ENCODE data around the gene CDH23. TPM values are rescaled to one million over a fixed set of nuclear protein-coding genes. Genes with fewer than 3 reads are reported as not detected.

The CDH23 gene
- polyA plus RNA-seq, 2 of the 4 experiments (the other 2 are of a cell fraction): 1.1 to 2.3 TPM

DNA sequence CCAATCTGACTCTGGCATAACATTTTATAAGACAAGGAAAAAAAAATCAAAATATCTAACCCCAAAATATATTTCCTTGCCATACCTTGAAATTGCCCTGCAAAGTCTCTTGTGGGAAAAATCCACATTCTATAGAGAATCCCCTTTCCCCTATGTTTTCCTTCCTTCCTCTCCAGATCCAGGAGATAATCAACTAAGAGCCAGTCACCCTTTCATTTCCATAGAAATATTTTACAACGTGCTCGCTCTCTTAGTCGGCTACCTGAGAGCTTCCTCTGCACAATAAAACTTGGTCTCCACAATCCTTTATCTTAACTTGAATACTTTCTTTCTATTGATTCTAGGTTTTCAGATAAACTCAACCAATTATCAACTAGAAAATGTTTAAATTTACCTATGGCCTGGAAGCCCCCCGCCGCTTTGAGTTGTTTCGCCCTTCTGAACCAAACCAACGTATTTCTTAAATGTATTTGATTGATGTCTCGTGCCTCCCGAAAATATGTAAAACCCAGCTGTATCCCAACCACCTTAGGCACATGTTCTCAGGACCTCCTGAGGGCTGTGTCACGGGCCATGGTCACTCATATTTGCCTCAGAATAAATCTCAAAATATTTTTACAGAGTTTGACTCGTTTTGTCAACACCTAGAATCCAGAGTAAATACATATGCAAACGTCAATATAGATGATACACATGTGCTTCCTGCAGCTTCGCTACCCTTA is 453.5 kb downstream of the CDH23 start:
- peak overlapping the region; percentile 67 for H3K4me2 ChIP-seq
- no peak for FAIRE-seq
- H3K9me3 ChIP-seq: no peaks in the 10 kb centered on the region
- CTCF ChIA-PET: interaction anchor here (1.0 to 2.2 kb wide), 10 partner anchors 10 to 536 kb away, joined by 3 to 12 read pairs (median 4); no protein-coding TSS in a partner anchor
- DNase-seq (ENCODE audit: low read depth in 1 of 2, low spot score in 1 of 2): no peak
- ATAC-seq: no peak
- peaks cover 37% of the 10 kb centered on the region for H3K4me1 ChIP-seq
- TF ChIP-seq NR3C1 (IDR thresholded peaks at IDR 0.05) (no peak), SMC3 (IDR thresholded peaks at IDR 0.05) (no peak), RFX5 (IDR thresholded peaks at IDR 0.05) (no peak), GATA3 (IDR thresholded peaks at IDR 0.05; ENCODE audit: borderline replicate concordance) (no peak), RNF2 (IDR thresholded peaks at IDR 0.05; ENCODE audit: borderline replicate concordance, low read depth) (no peak), KDM1A (IDR thresholded peaks at IDR 0.05; ENCODE audit: low read depth) (no peak), KDM5A (IDR thresholded peaks at IDR 0.05) (no peak), HOXB13 (CRISPR knock-in tag; IDR thresholded peaks at IDR 0.05; ENCODE audit: low read depth) (no peak), JUNB (IDR thresholded peaks at IDR 0.05) (no peak; the same call in 1 of the 2 replicates), RARB (CRISPR knock-in tag; IDR thresholded peaks at IDR 0.05) (no peak), MAZ (IDR thresholded peaks at IDR 0.05; ENCODE audit: borderline replicate concordance, low read depth, low read length) (no peak)
- TF ChIP-seq, protein P1, sequence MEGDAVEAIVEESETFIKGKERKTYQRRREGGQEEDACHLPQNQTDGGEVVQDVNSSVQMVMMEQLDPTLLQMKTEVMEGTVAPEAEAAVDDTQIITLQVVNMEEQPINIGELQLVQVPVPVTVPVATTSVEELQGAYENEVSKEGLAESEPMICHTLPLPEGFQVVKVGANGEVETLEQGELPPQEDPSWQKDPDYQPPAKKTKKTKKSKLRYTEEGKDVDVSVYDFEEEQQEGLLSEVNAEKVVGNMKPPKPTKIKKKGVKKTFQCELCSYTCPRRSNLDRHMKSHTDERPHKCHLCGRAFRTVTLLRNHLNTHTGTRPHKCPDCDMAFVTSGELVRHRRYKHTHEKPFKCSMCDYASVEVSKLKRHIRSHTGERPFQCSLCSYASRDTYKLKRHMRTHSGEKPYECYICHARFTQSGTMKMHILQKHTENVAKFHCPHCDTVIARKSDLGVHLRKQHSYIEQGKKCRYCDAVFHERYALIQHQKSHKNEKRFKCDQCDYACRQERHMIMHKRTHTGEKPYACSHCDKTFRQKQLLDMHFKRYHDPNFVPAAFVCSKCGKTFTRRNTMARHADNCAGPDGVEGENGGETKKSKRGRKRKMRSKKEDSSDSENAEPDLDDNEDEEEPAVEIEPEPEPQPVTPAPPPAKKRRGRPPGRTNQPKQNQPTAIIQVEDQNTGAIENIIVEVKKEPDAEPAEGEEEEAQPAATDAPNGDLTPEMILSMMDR (IDR thresholded peaks at IDR 0.05): no peak
- TF ChIP-seq, protein P2, sequence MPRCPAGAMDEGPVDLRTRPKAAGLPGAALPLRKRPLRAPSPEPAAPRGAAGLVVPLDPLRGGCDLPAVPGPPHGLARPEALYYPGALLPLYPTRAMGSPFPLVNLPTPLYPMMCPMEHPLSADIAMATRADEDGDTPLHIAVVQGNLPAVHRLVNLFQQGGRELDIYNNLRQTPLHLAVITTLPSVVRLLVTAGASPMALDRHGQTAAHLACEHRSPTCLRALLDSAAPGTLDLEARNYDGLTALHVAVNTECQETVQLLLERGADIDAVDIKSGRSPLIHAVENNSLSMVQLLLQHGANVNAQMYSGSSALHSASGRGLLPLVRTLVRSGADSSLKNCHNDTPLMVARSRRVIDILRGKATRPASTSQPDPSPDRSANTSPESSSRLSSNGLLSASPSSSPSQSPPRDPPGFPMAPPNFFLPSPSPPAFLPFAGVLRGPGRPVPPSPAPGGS (IDR thresholded peaks at IDR 0.05): no peak
- TF ChIP-seq, protein P3, sequence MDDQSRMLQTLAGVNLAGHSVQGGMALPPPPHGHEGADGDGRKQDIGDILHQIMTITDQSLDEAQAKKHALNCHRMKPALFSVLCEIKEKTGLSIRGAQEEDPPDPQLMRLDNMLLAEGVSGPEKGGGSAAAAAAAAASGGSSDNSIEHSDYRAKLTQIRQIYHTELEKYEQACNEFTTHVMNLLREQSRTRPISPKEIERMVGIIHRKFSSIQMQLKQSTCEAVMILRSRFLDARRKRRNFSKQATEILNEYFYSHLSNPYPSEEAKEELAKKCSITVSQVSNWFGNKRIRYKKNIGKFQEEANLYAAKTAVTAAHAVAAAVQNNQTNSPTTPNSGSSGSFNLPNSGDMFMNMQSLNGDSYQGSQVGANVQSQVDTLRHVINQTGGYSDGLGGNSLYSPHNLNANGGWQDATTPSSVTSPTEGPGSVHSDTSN (IDR thresholded peaks at IDR 0.05): no peak
- TF ChIP-seq, protein P4, sequence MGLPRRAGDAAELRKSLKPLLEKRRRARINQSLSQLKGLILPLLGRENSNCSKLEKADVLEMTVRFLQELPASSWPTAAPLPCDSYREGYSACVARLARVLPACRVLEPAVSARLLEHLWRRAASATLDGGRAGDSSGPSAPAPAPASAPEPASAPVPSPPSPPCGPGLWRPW (IDR thresholded peaks at IDR 0.05): no peak
- H3K27ac ChIP-seq: peak overlapping the region; percentile 92 to 97
- peak overlapping the region; percentile 76 for H3K4me3 ChIP-seq
- POLR2A ChIA-PET: interaction anchor here (1.5 to 3.5 kb wide), 8 partner anchors 10 to 83 kb away, joined by 5 to 89 read pairs (median 12); partner anchors contain the start of gene VSIR
- WGBS (ENCODE audit: missing lambda C conversion rate): 7% methylated on average over 13 of the region's 13 CpGs

DNA sequence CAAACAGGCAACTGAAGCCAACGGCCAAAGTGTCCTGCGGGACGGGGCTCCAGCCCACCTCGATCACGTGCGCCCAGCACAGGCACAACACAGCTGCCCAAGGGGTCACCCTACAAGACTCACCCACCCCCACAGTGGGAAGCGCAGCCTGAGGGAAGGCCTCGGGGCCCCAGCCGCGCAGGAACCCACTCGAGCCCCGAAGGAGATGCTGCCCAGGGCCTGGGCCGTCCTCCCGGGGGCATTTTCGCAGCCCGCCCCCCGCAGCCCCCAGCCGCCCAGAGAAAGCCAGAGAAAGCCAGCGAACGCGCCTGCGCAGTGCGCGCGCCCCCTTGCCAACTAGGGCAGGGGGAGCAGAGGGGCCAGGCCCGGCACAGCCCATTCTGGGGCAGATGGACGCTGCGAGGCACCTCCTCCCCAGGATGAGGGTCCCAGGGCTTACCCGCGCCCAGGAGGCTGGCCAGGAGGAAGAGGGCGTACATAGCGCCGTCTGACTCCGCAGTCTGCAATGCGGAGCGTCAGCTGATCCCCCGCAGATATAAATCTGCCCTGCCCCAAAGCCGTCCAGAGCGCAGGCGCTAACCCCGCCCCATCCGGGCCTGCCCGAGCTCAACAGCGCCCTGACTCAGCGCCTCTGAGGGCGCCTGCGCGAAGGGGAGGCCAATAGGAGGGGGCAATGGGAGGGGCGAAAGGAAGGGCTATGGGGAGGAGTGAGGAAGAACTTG is 454.2 kb downstream of the CDH23 start, which contains the start of gene PSAP:
TSS of gene PSAP (minus strand) at position 509 of the 722 bp plus-strand sequence. CDS start at position 479, 30 bp downstream.
- CTCF ChIA-PET: interaction anchor here (0.9 to 2.2 kb wide), 12 partner anchors 9 to 537 kb away, joined by 3 to 12 read pairs (median 4); no protein-coding TSS in a partner anchor
- TF ChIP-seq MAZ (IDR thresholded peaks at IDR 0.05; ENCODE audit: borderline replicate concordance, low read depth, low read length) (no peak), JUNB (IDR thresholded peaks at IDR 0.05) (no peak; the same call in 1 of the 2 replicates), CHD2 (IDR thresholded peaks at IDR 0.05; ENCODE audit: low read length, partially characterized antibody) (no peak), NPAS2 (CRISPR knock-in tag; IDR thresholded peaks at IDR 0.05; ENCODE audit: borderline replicate concordance) (no peak), RAD21 (conservative IDR thresholded peaks at IDR 0.05 in 1 of 2, IDR thresholded peaks at IDR 0.05 in 1 of 2) (no peak; a peak in 1 of 5 replicates), POLR2AphosphoS2 (conservative IDR thresholded peaks at IDR 0.05; ENCODE audit: low read length) (no peak), PHF8 (IDR thresholded peaks at IDR 0.05; ENCODE audit: borderline replicate concordance, low read depth) (peak; percentile 82), EHF (CRISPR knock-in tag; IDR thresholded peaks at IDR 0.05) (no peak), ZC3H11A (IDR thresholded peaks at IDR 0.05) (no peak), NR3C1 (IDR thresholded peaks at IDR 0.05) (no peak), GATA3 (IDR thresholded peaks at IDR 0.05; ENCODE audit: borderline replicate concordance) (peak; percentile 84), CBX8 (IDR thresholded peaks at IDR 0.05) (no peak), POLR2A (IDR thresholded peaks at IDR 0.05; ENCODE audit: low read length) (peak; percentile 96), HDAC2 (IDR thresholded peaks at IDR 0.05) (no peak)
- TF ChIP-seq, protein P5, sequence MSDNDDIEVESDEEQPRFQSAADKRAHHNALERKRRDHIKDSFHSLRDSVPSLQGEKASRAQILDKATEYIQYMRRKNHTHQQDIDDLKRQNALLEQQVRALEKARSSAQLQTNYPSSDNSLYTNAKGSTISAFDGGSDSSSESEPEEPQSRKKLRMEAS (IDR thresholded peaks at IDR 0.05): peak; percentile 68
- TF ChIP-seq, protein P6, sequence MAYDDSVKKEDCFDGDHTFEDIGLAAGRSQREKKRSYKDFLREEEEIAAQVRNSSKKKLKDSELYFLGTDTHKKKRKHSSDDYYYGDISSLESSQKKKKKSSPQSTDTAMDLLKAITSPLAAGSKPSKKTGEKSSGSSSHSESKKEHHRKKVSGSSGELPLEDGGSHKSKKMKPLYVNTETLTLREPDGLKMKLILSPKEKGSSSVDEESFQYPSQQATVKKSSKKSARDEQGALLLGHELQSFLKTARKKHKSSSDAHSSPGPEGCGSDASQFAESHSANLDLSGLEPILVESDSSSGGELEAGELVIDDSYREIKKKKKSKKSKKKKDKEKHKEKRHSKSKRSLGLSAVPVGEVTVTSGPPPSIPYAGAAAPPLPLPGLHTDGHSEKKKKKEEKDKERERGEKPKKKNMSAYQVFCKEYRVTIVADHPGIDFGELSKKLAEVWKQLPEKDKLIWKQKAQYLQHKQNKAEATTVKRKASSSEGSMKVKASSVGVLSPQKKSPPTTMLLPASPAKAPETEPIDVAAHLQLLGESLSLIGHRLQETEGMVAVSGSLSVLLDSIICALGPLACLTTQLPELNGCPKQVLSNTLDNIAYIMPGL (CRISPR knock-in tag; IDR thresholded peaks at IDR 0.05; ENCODE audit: borderline replicate concordance): no peak
- TF ChIP-seq, protein P3 (IDR thresholded peaks at IDR 0.05): peak; percentile 89

More for the DNA sequence above, 454.2 kb downstream of the CDH23 start, which contains the start of gene PSAP:
- POLR2A ChIA-PET: interaction anchor here (0.6 to 3.5 kb wide), 24 partner anchors 9 to 124 kb away, joined by 3 to 89 read pairs (median 5); partner anchors contain the start of gene VSIR
- Histone ChIP-seq H3K27ac (peak within 1 kb of the TSS; percentile 92 to 97), H3K4me3 (peak within 1 kb of the TSS; percentile 76), H3K4me1 (peaks cover 33% of the 10 kb centered on the region), H3K4me2 (peak within 1 kb of the TSS; percentile 75), H3K9me3 (no peaks in the 10 kb centered on the region)
- 0% methylated on average over 6 of the region's 49 CpGs for WGBS (ENCODE audit: missing lambda C conversion rate)
- peak; percentile 95 to 98 for ATAC-seq
- FAIRE-seq: no peak
- DNase-seq (ENCODE audit: low read depth in 1 of 2, low spot score in 1 of 2): peak; percentile 97

Measured in A549 (cell line).